Pancreas (tissue), 10 donors: Measurements from ENCODE around the gene APP. TPM values are rescaled to one million over a fixed set of nuclear protein-coding genes. Genes with fewer than 3 reads are reported as not detected.
A peak's percentile ranks its signal among the peaks of the same experiment; 100 is the strongest.

ENCODE experiments used
- ATAC-seq, 4 donors: fragments of 200-7000 bp; cut with Tn5 transposase; one replicate each; pipeline versions ENCODE4 v1.8.0 to v1.9.1; 2020; ENCODE audit warnings: mild to moderate bottlenecking in 4 of 4, moderate library complexity in 4 of 4
- DNase-seq, 6 donors: peaks; one replicate each; pipeline ENCODE4 v3.0.0-alpha.2; 2020
- FAIRE-seq: peaks from 2 replicates; lab custom pipeline; 2012; peaks lifted over from hg19 to GRCh38; lab: Jason Lieb, UNC
- H3K27ac ChIP-seq, 4 donors: fragments of 200-600 bp; sonication (generic); 1 replicate in 3 of 4; 2 replicates in 1 of 4; pipeline versions ENCODE4 v1.5.0 to v1.8.0; 2020
- H3K27me3 ChIP-seq, 4 donors: fragments of 200-600 bp; one replicate each; pipeline ENCODE4 v1.8.0; 2021
- H3K36me3 ChIP-seq, 3 donors: fragments of 200-600 bp; sonication (generic) in 1 of 3; one replicate each; pipeline versions ENCODE4 v1.5.0 to v1.8.0; 2020 to 2021
- H3K4me1 ChIP-seq, 3 donors: fragments of 200-600 bp; one replicate each; pipeline ENCODE4 v1.8.0; 2021
- H3K4me3 ChIP-seq, 4 donors: fragments of 200-600 bp; sonication (generic) in 2 of 4; one replicate each; pipeline versions ENCODE4 v1.5.0 to v1.8.0; 2020 to 2021
- H3K9me3 ChIP-seq, 4 donors: fragments of 200-600 bp; one replicate each; pipeline ENCODE4 v1.8.0; 2021
- CTCF ChIP-seq, 4 donors: fragments of 200-600 bp; sonication (generic) in 3 of 4; IDR thresholded peaks; one replicate each; pipeline versions ENCODE4 v1.5.0 to v1.8.0; 2021; ENCODE audit warnings: antibody characterized with exemption in 4 of 4
- WGBS, 2 donors: extraction: QIAGEN DNeasy Blood & Tissue Kit; methylation state at CpG; one replicate each; pipeline ENCODE4 v1.1.7; 2013; 5-methylcytosine and 5-hydroxymethylcytosine counted together
- intact Hi-C, 3 donors: fragments of 100-400 bp; cut with DNase I; formaldehyde crosslinking; loops; one replicate each; pipeline versions ENCODE4 v1.11.1 to v1.14.2; 2022
- polyA plus RNA-seq, 2 donors: library from polyadenylated mRNA; stranded (reverse); fragments of 200-250 nt; gene quantifications; one replicate each; pipeline ENCODE4 v1.2.3, GENCODE V29; 2013
- total RNA-seq, 6 donors: library from RNA; stranded (reverse); fragmentation: NEBNext Ultra II Directional in 4 of 6; extraction: Animal tissue kit (Norgen Biotek cat#: 25700) in 4 of 6; gene quantifications; one replicate each; pipeline versions ENCODE4 v1.2.1 to v1.2.4, GENCODE V29; 2021 to 2023
- donor health status: healthy with polysubstance abuse.
- donor health status: DM: no; HTN: no; CAD: no; lungs with moderate emphysema.
- donor health status: DM: no; HTN: no; CAD: no.
- donor health status: control.
- donor health status: control.
- donor health status: Bipolar disorder and iron deficiency.
- donor health status: DM: yes; HTN: yes; CAD: no.
- donor health status: DM: no; HTN: no; CAD: no.
- donor health status: DM: no; HTN: no; CAD: no.
- donor health status: DM: yes; HTN: yes; CAD: no.

The APP gene
- total and polyA plus RNA-seq, 8 donors, result 50.7 to 372 (median 165) TPM

- DNase-seq (no peak), ATAC-seq (no peak), FAIRE-seq (no peak)
- intact Hi-C loops, result no loop called here
- Histone ChIP-seq H3K9me3 (no peaks in the 10 kb centered on the region), H3K4me3 (no peak overlapping the region), H3K27me3 (no peaks in the 10 kb centered on the region), H3K4me1 (peaks cover 0 to 10% (median 6%) of the 10 kb centered on the region in 3 donors), H3K27ac (no peak overlapping the region), H3K36me3 (no peaks in the 10 kb centered on the region)
- TF ChIP-seq CTCF (IDR thresholded peaks at IDR 0.05), result no peak
- 75 to 78% methylated on average over 7 of the region's 7 CpGs for WGBS, 2 donors
Measured at GRCh38 chr21:26099610-26100219, 70.9 kb downstream of the APP start.

GRCh38 chr21:26098772-26099397 lies 71.7 kb downstream of the APP start:
- FAIRE-seq, result no peak
- TF ChIP-seq CTCF (IDR thresholded peaks at IDR 0.05), result no peak
- WGBS, 2 donors, result 61 to 66% methylated on average over 4 of the region's 4 CpGs
- no peak overlapping the region for H3K4me3 ChIP-seq
- peaks cover 0 to 10% (median 6%) of the 10 kb centered on the region in 3 donors for H3K4me1 ChIP-seq
- intact Hi-C loops, result no loop called here
- peak in 1 of 4 donors; percentile 31 for ATAC-seq
- no peak overlapping the region for H3K27ac ChIP-seq
- H3K36me3 ChIP-seq, result no peaks in the 10 kb centered on the region
- no peaks in the 10 kb centered on the region for H3K9me3 ChIP-seq
- no peak for DNase-seq
- H3K27me3 ChIP-seq, result no peaks in the 10 kb centered on the region

- ATAC-seq, result no peak
- Histone ChIP-seq H3K27me3 (no peaks in the 10 kb centered on the region), H3K9me3 (no peaks in the 10 kb centered on the region), H3K4me1 (peaks cover 0 to 10% (median 6%) of the 10 kb centered on the region in 3 donors), H3K27ac (no peak overlapping the region), H3K36me3 (no peaks in the 10 kb centered on the region), H3K4me3 (no peak overlapping the region)
- WGBS, 2 donors, result 81 to 98% methylated on average over 4 of the region's 4 CpGs
- intact Hi-C loops, result no loop called here
- TF ChIP-seq CTCF (IDR thresholded peaks at IDR 0.05), result no peak
- no peak for DNase-seq
- no peak for FAIRE-seq
Measured at GRCh38 chr21:26097475-26097874, 73.1 kb downstream of the APP start.

- intact Hi-C loops, result no loop called here
- no peak for TF ChIP-seq CTCF (IDR thresholded peaks at IDR 0.05)
- H3K27ac ChIP-seq, result no peak overlapping the region
- H3K27me3 ChIP-seq, result no peaks in the 10 kb centered on the region
- DNase-seq, result no peak
- no peak for FAIRE-seq
- 90 to 92% methylated on average over 13 of the region's 13 CpGs for WGBS, 2 donors
- H3K4me3 ChIP-seq, result no peak overlapping the region
- ATAC-seq, result no peak
- peaks cover 0 to 10% (median 6%) of the 10 kb centered on the region in 3 donors for H3K4me1 ChIP-seq
- H3K9me3 ChIP-seq, result no peaks in the 10 kb centered on the region
- H3K36me3 ChIP-seq, result no peaks in the 10 kb centered on the region
Measured at GRCh38 chr21:26096494-26097371, 73.8 kb downstream of the APP start.
